HEK293 (cell line): ENCODE results near the gene IL2RG.

Source experiments
- CTCF ChIA-PET: fragments of 350-600 bp; formaldehyde crosslinking; extraction: SDS; loops from one replicate; lab custom pipeline; 2021; ENCODE audit warnings: antibody characterized with exemption; lab: Yijun Ruan, JAX
- POLR2A ChIA-PET: fragments of 300-600 bp; formaldehyde crosslinking; extraction: SDS; loops from one replicate; lab custom pipeline; 2020; ENCODE audit warnings: antibody characterized with exemption, inconsistent platforms; lab: Yijun Ruan, JAX
- H3K27ac ChIP-seq: fragments of 200-500 bp; sonication (Bioruptor generic); 2 replicates; pipeline ENCODE4 v1.5.1; 2014; ENCODE audit warnings: low read depth, low read length, control low read depth, inconsistent platforms; ENCODE audit errors: extremely low read depth
- H3K36me3 ChIP-seq, 2 experiments: fragments of 200-500 bp in 1 of 2; sonication (Bioruptor generic) in 1 of 2; 1 replicate in 1 of 2; 2 replicates in 1 of 2; pipeline ENCODE4 v1.5.1; 2014 to 2017; ENCODE audit warnings: inconsistent platforms in 2 of 2, low read length in 2 of 2; ENCODE audit not compliant: control insufficient read depth in 2 of 2, insufficient read depth in 1 of 2
- H3K4me1 ChIP-seq: fragments of 200-500 bp; sonication (Bioruptor generic); 2 replicates; pipeline ENCODE4 v1.5.1; 2014; ENCODE audit warnings: mild to moderate bottlenecking, low read length, inconsistent platforms; ENCODE audit not compliant: control insufficient read depth, insufficient read depth
- H3K4me3 ChIP-seq: 2 replicates; pipeline ENCODE4 v1.5.1; 2011; ENCODE audit warnings: low read depth, mild to moderate bottlenecking, control low read depth, low read length, moderate library complexity
- H3K9me3 ChIP-seq: fragments of 200-500 bp; sonication (Bioruptor generic); 2 replicates; pipeline ENCODE4 v1.5.1; 2014; ENCODE audit warnings: low read depth, low read length, inconsistent platforms; ENCODE audit not compliant: control insufficient read depth, insufficient read depth
- HOXA7 ChIP-seq: sonication (generic); formaldehyde crosslinking; IDR thresholded peaks from 2 replicates; pipeline ENCODE4 v1.8.1; 2022; ENCODE audit warnings: missing genetic modification reagents, borderline replicate concordance
- MEIS1 ChIP-seq: sonication (generic); formaldehyde crosslinking; IDR thresholded peaks from 2 replicates; pipeline ENCODE4 v1.8.1; 2022; ENCODE audit warnings: missing genetic modification reagents, mild to moderate bottlenecking, borderline replicate concordance
- OSR2 ChIP-seq: fragments of 450-650 bp; formaldehyde crosslinking; IDR thresholded peaks from 2 replicates; pipeline ENCODE4 v1.5.1; 2016; ENCODE audit warnings: missing biosample characterization, missing genetic modification characterization
- SCRT2 ChIP-seq: fragments of 450-650 bp; formaldehyde crosslinking; IDR thresholded peaks from 2 replicates; pipeline ENCODE4 v1.5.1; 2016; ENCODE audit warnings: missing biosample characterization, missing genetic modification characterization
- TCF7L2 ChIP-seq: IDR thresholded peaks from 2 replicates; pipeline ENCODE4 v1.6.1; 2011; ENCODE audit warnings: low read depth, mild to moderate bottlenecking, inconsistent platforms, low read length, moderate library complexity, borderline replicate concordance
- TRIM28 ChIP-seq: IDR thresholded peaks from 2 replicates; pipeline ENCODE4 v1.6.1; 2011; ENCODE audit warnings: low read length, control low read depth, borderline replicate concordance
- WT1 ChIP-seq: fragments of 450-650 bp; formaldehyde crosslinking; IDR thresholded peaks from 2 replicates; pipeline ENCODE4 v1.5.1; 2016; ENCODE audit warnings: missing biosample characterization, missing genetic modification characterization
- ZBTB17 ChIP-seq: fragments of 450-650 bp; formaldehyde crosslinking; IDR thresholded peaks from 2 replicates; pipeline ENCODE4 v1.5.1; 2016; ENCODE audit warnings: missing biosample characterization, missing genetic modification characterization
- ZBTB8A ChIP-seq: fragments of 450-650 bp; formaldehyde crosslinking; IDR thresholded peaks from 2 replicates; pipeline ENCODE4 v1.5.1; 2016; ENCODE audit warnings: missing biosample characterization, missing genetic modification characterization
- ZEB2 ChIP-seq: fragments of 450-650 bp; formaldehyde crosslinking; IDR thresholded peaks from 2 replicates; pipeline ENCODE4 v1.5.1; 2016; ENCODE audit warnings: missing biosample characterization, missing genetic modification characterization
- ZFP69B ChIP-seq: fragments of 450-650 bp; formaldehyde crosslinking; IDR thresholded peaks from 2 replicates; pipeline ENCODE4 v1.5.1; 2016; ENCODE audit warnings: missing biosample characterization, missing genetic modification characterization
- ZNF274 ChIP-seq, 2 experiments: fragments of 200-500 bp in 1 of 2; fragments of 450-650 bp in 1 of 2; sonication (Bioruptor generic) in 1 of 2; formaldehyde crosslinking in 1 of 2; IDR thresholded peaks; 2 replicates each; pipeline versions ENCODE4 v1.5.1 to v1.6.1; 2014 to 2016; ENCODE audit warnings: borderline replicate concordance in 1 of 2, inconsistent platforms in 1 of 2, low read length in 1 of 2, missing biosample characterization in 1 of 2, missing genetic modification characterization in 1 of 2
- ZNF292 ChIP-seq: fragments of 450-650 bp; formaldehyde crosslinking; IDR thresholded peaks from 2 replicates; pipeline ENCODE4 v1.5.1; 2016; ENCODE audit warnings: low read depth, missing biosample characterization, missing genetic modification characterization, borderline replicate concordance
- ZNF426 ChIP-seq: fragments of 450-650 bp; formaldehyde crosslinking; IDR thresholded peaks from 2 replicates; pipeline ENCODE4 v1.5.1; 2017; ENCODE audit warnings: missing biosample characterization, missing genetic modification characterization, mild to moderate bottlenecking, inconsistent platforms, moderate library complexity
- ZNF473 ChIP-seq: fragments of 450-650 bp; formaldehyde crosslinking; IDR thresholded peaks from 2 replicates; pipeline ENCODE4 v1.5.1; 2017; ENCODE audit warnings: missing biosample characterization, missing genetic modification characterization
- ZNF600 ChIP-seq: fragments of 450-650 bp; formaldehyde crosslinking; IDR thresholded peaks from 2 replicates; pipeline ENCODE4 v1.5.1; 2016; ENCODE audit warnings: missing biosample characterization, missing genetic modification characterization
- ZNF707 ChIP-seq: fragments of 450-650 bp; formaldehyde crosslinking; IDR thresholded peaks from 2 replicates; pipeline ENCODE4 v1.5.1; 2016; ENCODE audit warnings: missing biosample characterization, missing genetic modification characterization
- TF ChIP-seq, protein P1 (sequence below): sonication (generic); formaldehyde crosslinking; IDR thresholded peaks from 2 replicates; pipeline ENCODE4 v1.8.1; 2022; ENCODE audit warnings: mild to moderate bottlenecking, moderate library complexity, missing genetic modification reagents
- TF ChIP-seq, protein P2 (sequence below): fragments of 450-650 bp; formaldehyde crosslinking; conservative IDR thresholded peaks from 2 replicates; pipeline ENCODE4 v1.5.1; 2016; ENCODE audit warnings: low read depth, missing biosample characterization, missing genetic modification characterization
- TF ChIP-seq, protein P3 (sequence below): fragments of 450-650 bp; formaldehyde crosslinking; IDR thresholded peaks from 2 replicates; pipeline ENCODE4 v1.5.1; 2016; ENCODE audit warnings: missing biosample characterization, missing genetic modification characterization, low read depth
- TF ChIP-seq, protein P4 (sequence below): fragments of 450-650 bp; formaldehyde crosslinking; IDR thresholded peaks from 2 replicates; pipeline ENCODE4 v1.5.1; 2016; ENCODE audit warnings: missing biosample characterization, missing genetic modification characterization
- TF ChIP-seq, protein P5 (sequence below): fragments of 450-650 bp; formaldehyde crosslinking; IDR thresholded peaks from 2 replicates; pipeline ENCODE4 v1.5.1; 2016; ENCODE audit warnings: missing biosample characterization, missing genetic modification characterization

Gene IL2RG

DNA sequence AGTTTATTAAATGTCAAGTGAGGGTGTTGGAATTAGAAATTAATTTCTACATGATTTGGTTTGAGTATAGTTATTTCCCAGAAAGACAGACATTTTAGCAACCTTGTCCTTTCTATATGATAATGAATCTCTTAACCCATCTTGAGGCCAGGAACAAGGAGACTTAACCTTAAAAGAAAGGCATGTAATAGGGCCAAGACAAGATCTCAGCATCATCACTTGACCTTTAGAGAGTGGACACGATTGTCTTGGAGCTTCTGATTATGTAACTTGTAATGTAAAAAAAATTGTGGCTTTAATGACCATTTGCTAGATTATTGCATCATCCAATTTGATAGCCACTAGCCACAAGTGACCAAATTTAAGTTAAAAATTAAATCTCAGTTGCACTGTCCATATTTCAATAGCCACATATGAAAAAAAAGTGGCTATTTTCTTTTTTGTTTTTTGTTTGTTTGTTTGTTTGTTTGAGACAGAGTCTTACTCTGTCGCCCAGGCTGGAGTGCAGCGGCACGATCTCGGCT, 29.2 kb downstream of the IL2RG start:
- POLR2A ChIA-PET, result interaction anchor here (1.2 kb wide), 1 partner anchor 15 kb away, joined by 5 read pairs; the partner anchor contains the start of gene SNX12
- TF ChIP-seq, protein P1, sequence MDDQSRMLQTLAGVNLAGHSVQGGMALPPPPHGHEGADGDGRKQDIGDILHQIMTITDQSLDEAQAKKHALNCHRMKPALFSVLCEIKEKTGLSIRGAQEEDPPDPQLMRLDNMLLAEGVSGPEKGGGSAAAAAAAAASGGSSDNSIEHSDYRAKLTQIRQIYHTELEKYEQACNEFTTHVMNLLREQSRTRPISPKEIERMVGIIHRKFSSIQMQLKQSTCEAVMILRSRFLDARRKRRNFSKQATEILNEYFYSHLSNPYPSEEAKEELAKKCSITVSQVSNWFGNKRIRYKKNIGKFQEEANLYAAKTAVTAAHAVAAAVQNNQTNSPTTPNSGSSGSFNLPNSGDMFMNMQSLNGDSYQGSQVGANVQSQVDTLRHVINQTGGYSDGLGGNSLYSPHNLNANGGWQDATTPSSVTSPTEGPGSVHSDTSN, result no peak
- TF ChIP-seq TRIM28 (0 out of 2 replicates have a peak, but pooled peaks have one; percentile 8), MEIS1 (CRISPR knock-in tag) (no peak)
- TF ChIP-seq, protein P2, sequence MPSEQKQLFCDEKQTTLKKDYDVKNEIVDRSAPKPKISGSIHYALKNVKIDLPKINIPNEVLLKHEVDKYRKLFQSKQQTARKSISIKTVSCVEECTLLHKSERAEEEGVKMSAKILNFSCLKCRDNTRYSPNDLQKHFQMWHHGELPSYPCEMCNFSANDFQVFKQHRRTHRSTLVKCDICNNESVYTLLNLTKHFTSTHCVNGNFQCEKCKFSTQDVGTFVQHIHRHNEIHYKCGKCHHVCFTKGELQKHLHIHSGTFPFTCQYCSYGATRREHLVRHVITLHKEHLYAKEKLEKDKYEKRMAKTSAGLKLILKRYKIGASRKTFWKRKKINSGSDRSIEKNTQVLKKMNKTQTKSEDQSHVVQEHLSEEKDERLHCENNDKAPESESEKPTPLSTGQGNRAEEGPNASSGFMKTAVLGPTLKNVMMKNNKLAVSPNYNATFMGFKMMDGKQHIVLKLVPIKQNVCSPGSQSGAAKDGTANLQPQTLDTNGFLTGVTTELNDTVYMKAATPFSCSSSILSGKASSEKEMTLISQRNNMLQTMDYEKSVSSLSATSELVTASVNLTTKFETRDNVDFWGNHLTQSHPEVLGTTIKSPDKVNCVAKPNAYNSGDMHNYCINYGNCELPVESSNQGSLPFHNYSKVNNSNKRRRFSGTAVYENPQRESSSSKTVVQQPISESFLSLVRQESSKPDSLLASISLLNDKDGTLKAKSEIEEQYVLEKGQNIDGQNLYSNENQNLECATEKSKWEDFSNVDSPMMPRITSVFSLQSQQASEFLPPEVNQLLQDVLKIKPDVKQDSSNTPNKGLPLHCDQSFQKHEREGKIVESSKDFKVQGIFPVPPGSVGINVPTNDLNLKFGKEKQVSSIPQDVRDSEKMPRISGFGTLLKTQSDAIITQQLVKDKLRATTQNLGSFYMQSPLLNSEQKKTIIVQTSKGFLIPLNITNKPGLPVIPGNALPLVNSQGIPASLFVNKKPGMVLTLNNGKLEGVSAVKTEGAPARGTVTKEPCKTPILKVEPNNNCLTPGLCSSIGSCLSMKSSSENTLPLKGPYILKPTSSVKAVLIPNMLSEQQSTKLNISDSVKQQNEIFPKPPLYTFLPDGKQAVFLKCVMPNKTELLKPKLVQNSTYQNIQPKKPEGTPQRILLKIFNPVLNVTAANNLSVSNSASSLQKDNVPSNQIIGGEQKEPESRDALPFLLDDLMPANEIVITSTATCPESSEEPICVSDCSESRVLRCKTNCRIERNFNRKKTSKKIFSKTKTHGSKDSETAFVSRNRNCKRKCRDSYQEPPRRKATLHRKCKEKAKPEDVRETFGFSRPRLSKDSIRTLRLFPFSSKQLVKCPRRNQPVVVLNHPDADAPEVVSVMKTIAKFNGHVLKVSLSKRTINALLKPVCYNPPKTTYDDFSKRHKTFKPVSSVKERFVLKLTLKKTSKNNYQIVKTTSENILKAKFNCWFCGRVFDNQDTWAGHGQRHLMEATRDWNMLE, result 0 out of 2 replicates have a peak, but pooled peaks have one; percentile 7
- TF ChIP-seq, protein P3, sequence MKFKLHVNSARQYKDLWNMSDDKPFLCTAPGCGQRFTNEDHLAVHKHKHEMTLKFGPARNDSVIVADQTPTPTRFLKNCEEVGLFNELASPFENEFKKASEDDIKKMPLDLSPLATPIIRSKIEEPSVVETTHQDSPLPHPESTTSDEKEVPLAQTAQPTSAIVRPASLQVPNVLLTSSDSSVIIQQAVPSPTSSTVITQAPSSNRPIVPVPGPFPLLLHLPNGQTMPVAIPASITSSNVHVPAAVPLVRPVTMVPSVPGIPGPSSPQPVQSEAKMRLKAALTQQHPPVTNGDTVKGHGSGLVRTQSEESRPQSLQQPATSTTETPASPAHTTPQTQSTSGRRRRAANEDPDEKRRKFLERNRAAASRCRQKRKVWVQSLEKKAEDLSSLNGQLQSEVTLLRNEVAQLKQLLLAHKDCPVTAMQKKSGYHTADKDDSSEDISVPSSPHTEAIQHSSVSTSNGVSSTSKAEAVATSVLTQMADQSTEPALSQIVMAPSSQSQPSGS (tag by site-specific recombination), result peak; percentile 28; the same call in 1 of the 2 replicates
- Histone ChIP-seq H3K36me3 (no peaks in the 10 kb centered on the region), H3K4me3 (no peak overlapping the region), H3K4me1 (peaks cover 12% of the 10 kb centered on the region), H3K9me3 (no peaks in the 10 kb centered on the region), H3K27ac (no peak overlapping the region; the same call in 1 of the 2 replicates)
- CTCF ChIA-PET, result interaction anchor here (0.6 to 1.2 kb wide), 2 partner anchors 24 to 84 kb away, joined by 3 to 4 read pairs; no protein-coding TSS in a partner anchor

DNA sequence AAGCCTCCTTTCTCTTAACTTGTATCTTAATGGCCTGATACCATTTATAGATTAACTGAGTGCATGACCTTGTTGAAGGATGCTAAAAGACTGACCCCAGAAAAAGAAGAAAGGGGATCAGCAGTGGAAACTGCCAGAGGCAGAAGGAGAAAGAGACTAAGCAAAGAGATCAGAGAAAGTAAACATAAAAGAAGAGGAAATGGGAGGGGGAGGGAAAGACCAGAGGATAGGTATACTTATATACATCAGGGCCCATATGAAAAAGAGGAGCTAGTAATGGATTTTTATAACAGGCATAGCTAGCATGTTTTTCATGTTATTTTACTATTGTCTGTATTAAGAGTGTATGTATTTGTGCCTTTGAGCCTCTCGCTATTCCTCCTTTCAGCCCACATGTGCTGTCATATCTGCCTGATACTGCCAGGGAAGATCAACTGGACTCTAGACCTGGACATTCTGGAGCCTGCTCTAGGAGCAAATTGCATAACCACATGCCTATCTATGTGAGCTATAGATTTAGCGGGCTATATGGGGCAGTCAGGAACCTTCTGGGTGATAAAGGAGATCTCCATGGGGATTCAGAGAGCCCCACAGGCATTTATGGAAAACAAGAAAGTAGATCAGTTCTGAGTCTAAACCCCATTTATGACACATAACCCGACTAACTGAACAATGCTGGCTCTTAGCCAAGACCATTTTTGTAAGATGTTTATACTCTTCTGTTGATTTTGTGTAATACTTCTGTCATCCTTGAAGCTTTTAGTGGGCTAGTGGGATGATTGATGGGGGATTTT, 29.9 kb downstream of the IL2RG start:
- ChIA-PET CTCF (interaction anchor here (0.6 to 1.2 kb wide), 3 partner anchors 23 to 102 kb away, joined by 3 to 4 read pairs (median 3); no protein-coding TSS in a partner anchor), POLR2A (interaction anchor here (1.2 kb wide), 1 partner anchor 14 kb away, joined by 5 read pairs; the partner anchor contains the start of gene SNX12)
- peaks cover 12% of the 10 kb centered on the region for H3K4me1 ChIP-seq
- H3K36me3 ChIP-seq, result no peaks in the 10 kb centered on the region
- H3K9me3 ChIP-seq, result no peaks in the 10 kb centered on the region
- no peak overlapping the region for H3K4me3 ChIP-seq
- H3K27ac ChIP-seq, result peak overlapping the region; percentile 24; the same call in 1 of the 2 replicates
- no peak; the same call in none of the 2 replicates for TF ChIP-seq ZEB2 (tag by site-specific recombination)
- TF ChIP-seq TCF7L2, result 0 out of 2 replicates have a peak, but pooled peaks have one; percentile 11
- no peak for TF ChIP-seq SCRT2 (tag by site-specific recombination)
- TF ChIP-seq ZNF600 (tag by site-specific recombination), result peak; percentile 56; the same call in 1 of the 2 replicates
- TF ChIP-seq ZNF292 (tag by site-specific recombination), result no peak
- TF ChIP-seq ZFP69B, result 0 out of 2 replicates have a peak, but pooled peaks have one; percentile 20
- peak; percentile 82 for TF ChIP-seq OSR2 (tag by site-specific recombination)
- TF ChIP-seq, protein P4, sequence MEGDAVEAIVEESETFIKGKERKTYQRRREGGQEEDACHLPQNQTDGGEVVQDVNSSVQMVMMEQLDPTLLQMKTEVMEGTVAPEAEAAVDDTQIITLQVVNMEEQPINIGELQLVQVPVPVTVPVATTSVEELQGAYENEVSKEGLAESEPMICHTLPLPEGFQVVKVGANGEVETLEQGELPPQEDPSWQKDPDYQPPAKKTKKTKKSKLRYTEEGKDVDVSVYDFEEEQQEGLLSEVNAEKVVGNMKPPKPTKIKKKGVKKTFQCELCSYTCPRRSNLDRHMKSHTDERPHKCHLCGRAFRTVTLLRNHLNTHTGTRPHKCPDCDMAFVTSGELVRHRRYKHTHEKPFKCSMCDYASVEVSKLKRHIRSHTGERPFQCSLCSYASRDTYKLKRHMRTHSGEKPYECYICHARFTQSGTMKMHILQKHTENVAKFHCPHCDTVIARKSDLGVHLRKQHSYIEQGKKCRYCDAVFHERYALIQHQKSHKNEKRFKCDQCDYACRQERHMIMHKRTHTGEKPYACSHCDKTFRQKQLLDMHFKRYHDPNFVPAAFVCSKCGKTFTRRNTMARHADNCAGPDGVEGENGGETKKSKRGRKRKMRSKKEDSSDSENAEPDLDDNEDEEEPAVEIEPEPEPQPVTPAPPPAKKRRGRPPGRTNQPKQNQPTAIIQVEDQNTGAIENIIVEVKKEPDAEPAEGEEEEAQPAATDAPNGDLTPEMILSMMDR, result no peak
- no peak for TF ChIP-seq ZNF473 (tag by site-specific recombination)
- TF ChIP-seq ZNF707, result no peak
- no peak for TF ChIP-seq ZNF426 (tag by site-specific recombination)
- TF ChIP-seq, protein P5, sequence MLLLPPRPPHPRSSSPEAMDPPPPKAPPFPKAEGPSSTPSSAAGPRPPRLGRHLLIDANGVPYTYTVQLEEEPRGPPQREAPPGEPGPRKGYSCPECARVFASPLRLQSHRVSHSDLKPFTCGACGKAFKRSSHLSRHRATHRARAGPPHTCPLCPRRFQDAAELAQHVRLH (tag by site-specific recombination), result no peak
- TF ChIP-seq ZBTB17 (tag by site-specific recombination), result peak; percentile 67
- TF ChIP-seq HOXA7 (CRISPR knock-in tag), result no peak
- TF ChIP-seq ZNF274 (IDR thresholded peaks at IDR 0.05; ENCODE audit: low read length), result no peak
- no peak for TF ChIP-seq ZNF274 (tag by site-specific recombination; IDR thresholded peaks at IDR 0.05; ENCODE audit: borderline replicate concordance)
- TF ChIP-seq WT1 (tag by site-specific recombination), result peak; percentile 66; the same call in 1 of the 2 replicates
- peak; percentile 63; the same call in 1 of the 2 replicates for TF ChIP-seq TRIM28
- peak; percentile 47; the same call in 1 of the 2 replicates for TF ChIP-seq ZBTB8A (tag by site-specific recombination)
